Measurements from ENCODE around the gene SP7. TPM values are rescaled to one million over a fixed set of nuclear protein-coding genes. Genes with fewer than 3 reads are reported as not detected.

The SP7 gene
- total and polyA plus RNA-seq, 10 of the 15 experiments (the other 5 are each of a cell fraction or from before 2014, with no cell fraction given) = 0.05 to 0.11 TPM; not detected in 8

DNA sequence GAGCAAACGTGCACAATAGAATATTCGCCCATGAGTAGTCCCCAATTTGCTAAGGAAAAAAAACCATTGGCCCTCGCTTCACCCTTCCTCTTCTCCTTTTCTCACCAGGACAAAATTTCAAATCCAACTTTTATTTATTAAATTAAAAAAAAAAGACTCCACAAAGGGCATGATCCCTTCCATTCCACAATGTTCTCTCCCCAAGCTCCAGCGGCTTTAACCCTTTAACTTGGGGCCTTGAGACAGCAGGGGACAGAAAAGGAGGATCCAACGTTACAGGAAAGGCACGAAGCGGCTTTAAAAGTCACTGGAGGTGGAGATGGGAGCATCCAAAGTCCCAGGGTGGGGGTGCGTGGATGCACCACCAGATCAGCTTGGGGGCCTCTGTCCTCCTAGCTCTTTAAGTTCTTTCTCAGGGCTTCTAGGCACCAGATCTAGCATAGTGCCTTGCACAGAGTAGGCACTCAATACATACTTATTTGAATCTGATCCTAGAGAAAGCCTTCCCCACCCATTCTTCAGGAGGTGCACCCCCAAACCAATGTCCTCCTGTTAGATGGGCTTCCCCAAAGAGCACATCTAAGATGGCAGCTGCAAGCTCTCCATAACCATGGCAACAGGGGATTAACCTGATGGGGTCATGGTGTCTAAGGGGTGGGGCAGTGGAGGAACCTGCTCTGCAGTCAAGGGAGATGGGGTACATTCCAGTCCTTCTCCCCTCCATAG lies 9.5 kb downstream of the SP7 start:
- TF ChIP-seq TCF3 (IDR thresholded peaks at IDR 0.05; ENCODE audit: borderline replicate concordance, insufficient read depth, low read depth, low read length) (no peak), BMI1 (IDR thresholded peaks at IDR 0.05; ENCODE audit: borderline replicate concordance) (peak; percentile 83), YY1 (IDR thresholded peaks at IDR 0.05; ENCODE audit: low read depth, low read length) (peak; percentile 82)
- Histone ChIP-seq H3K4me3 (no peak overlapping the region), H3K27ac (ENCODE audit: control insufficient read depth, insufficient read depth) (no peak overlapping the region), H3K36me3 (ENCODE audit: control insufficient read depth in 2 of 2, insufficient read depth in 2 of 2, low read length in 1 of 2) (no peaks in the 10 kb centered on the region), H3K4me2 (ENCODE audit: control insufficient read depth, insufficient read depth) (no peak overlapping the region), H3K9ac (ENCODE audit: control insufficient read depth, insufficient read depth, low read length) (no peak overlapping the region), H2AFZ (ENCODE audit: control insufficient read depth, low read depth, low read length) (no peak overlapping the region), H3K9me3 (replicated peaks; ENCODE audit: control insufficient read depth, insufficient read depth, low read length) (no peaks in the 10 kb centered on the region), H4K20me1 (ENCODE audit: control insufficient read depth, insufficient read depth) (no peaks in the 10 kb centered on the region), H3K79me2 (ENCODE audit: control insufficient read depth, insufficient read depth, low read length) (no peaks in the 10 kb centered on the region), H3K27me3 (replicated peaks in 1 of 2; ENCODE audit: control insufficient read depth in 2 of 2, insufficient read depth in 2 of 2, low read length in 1 of 2) (peaks cover 0 to 1% of the 10 kb centered on the region in 2 experiments; a peak in 2 of 4 replicates), H3K4me1 (ENCODE audit: control insufficient read depth, insufficient read depth, low read length) (peaks cover 17% of the 10 kb centered on the region; the same call in 1 of the 2 replicates)
- BruUV-seq (replicated peaks) = no TSS peak
- no peak for ATAC-seq
- ChIA-PET SMC1A (ENCODE audit: uncharacterized antibody, unreplicated experiment) (interaction anchor here (0.9 to 9.8 kb wide), 7 partner anchors 12 to 182 kb away, joined by 3 to 123 read pairs (median 8); no protein-coding TSS in a partner anchor), POLR2A (interaction anchor here (0.8 to 5.0 kb wide), 4 partner anchors 12 to 18 kb away, joined by 3 to 41 read pairs (median 4); no protein-coding TSS in a partner anchor), RAD21 (ENCODE audit: unreplicated experiment) (interaction anchor here (0.6 to 6.3 kb wide), 10 partner anchors 18 to 182 kb away, joined by 3 to 118 read pairs (median 4); partner anchors contain the start of genes PFDN5 and TARBP2), CTCF (interaction anchor here (0.9 to 15.1 kb wide), 14 partner anchors 20 to 183 kb away, joined by 3 to 240 read pairs (median 6); partner anchors contain the start of genes AMHR2, MYG1, PFDN5 and SP1)
- intact Hi-C loops (cut with micrococcal nuclease; ENCODE audit: unreplicated experiment) = no loop called here
- 95% methylated on average over 8 of the region's 8 CpGs for WGBS (ENCODE audit: insufficient coverage, insufficient replicate concordance, low lambda C conversion rate, missing lambda C conversion rate)
- in situ Hi-C loops (cut with MboI) = no loop called here
- no peak for DNase-seq (ENCODE audit: low read depth, low spot score)
- no peak for FAIRE-seq

DNA sequence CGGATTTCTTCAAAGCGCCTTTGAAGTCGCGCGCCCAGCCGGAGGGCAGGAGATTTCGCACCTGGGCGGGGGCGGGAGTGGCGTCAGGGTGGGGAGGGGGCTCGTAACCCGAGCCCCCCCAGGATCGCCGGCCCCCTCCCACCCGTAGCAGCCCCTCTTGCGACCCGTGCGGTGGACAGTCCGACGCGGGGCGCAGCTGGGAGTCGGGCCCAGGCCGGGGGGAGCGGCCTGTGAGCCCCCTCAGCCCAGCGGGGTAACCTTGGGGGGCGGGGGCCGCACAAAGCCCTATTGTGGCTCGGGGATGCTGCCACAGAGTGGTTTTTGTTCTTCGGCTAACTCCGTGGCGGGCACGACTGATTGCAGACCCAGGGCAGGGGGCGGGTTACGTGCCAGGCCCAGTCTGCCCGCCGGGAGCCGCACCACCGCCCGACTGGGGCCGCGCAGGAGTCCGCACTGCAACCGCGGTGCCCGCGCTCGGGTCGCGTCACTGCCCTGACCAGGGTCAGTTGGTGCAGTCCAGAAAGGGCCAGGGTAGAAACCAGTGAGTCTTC lies 10.6 kb downstream of the SP7 start:
- FAIRE-seq (no peak), DNase-seq (ENCODE audit: low read depth, low spot score) (no peak), ATAC-seq (peak; percentile 7)
- Histone ChIP-seq H3K4me3 (peak overlapping the region; percentile 93), H2AFZ (ENCODE audit: control insufficient read depth, low read depth, low read length) (peak overlapping the region; percentile 31), H3K4me1 (ENCODE audit: control insufficient read depth, insufficient read depth, low read length) (peaks cover 18% of the 10 kb centered on the region; the same call in 1 of the 2 replicates), H3K9me3 (replicated peaks; ENCODE audit: control insufficient read depth, insufficient read depth, low read length) (no peaks in the 10 kb centered on the region), H3K36me3 (ENCODE audit: control insufficient read depth in 2 of 2, insufficient read depth in 2 of 2, low read length in 1 of 2) (no peaks in the 10 kb centered on the region), H4K20me1 (ENCODE audit: control insufficient read depth, insufficient read depth) (no peaks in the 10 kb centered on the region), H3K27me3 (replicated peaks in 1 of 2; ENCODE audit: control insufficient read depth in 2 of 2, insufficient read depth in 2 of 2, low read length in 1 of 2) (peaks cover 0 to 1% of the 10 kb centered on the region in 2 experiments; a peak in 2 of 4 replicates), H3K79me2 (ENCODE audit: control insufficient read depth, insufficient read depth, low read length) (peaks cover 4% of the 10 kb centered on the region), H3K9ac (ENCODE audit: control insufficient read depth, insufficient read depth, low read length) (peak overlapping the region; percentile 80), H3K27ac (ENCODE audit: control insufficient read depth, insufficient read depth) (peak overlapping the region; percentile 87), H3K4me2 (ENCODE audit: control insufficient read depth, insufficient read depth) (peak overlapping the region; percentile 94)
- RAD21 ChIA-PET (ENCODE audit: unreplicated experiment) = interaction anchor here (0.7 to 6.3 kb wide), 12 partner anchors 10 to 259 kb away, joined by 3 to 118 read pairs (median 6); partner anchors contain the start of gene TARBP2
- POLR2A ChIA-PET = interaction anchor here (0.9 to 5.0 kb wide), 6 partner anchors 19 to 129 kb away, joined by 3 to 41 read pairs (median 6); partner anchors contain the start of gene PFDN5
- intact Hi-C loops (cut with micrococcal nuclease; ENCODE audit: unreplicated experiment) (loop anchor here (2.0 kb wide), 1 partner anchor 183 kb away; no protein-coding TSS in a partner anchor), in situ Hi-C loops (cut with MboI) (no loop called here)
- SMC1A ChIA-PET (ENCODE audit: uncharacterized antibody, unreplicated experiment) = interaction anchor here (0.5 to 9.8 kb wide), 12 partner anchors 15 to 183 kb away, joined by 3 to 123 read pairs (median 4); partner anchors contain the start of genes SP1 and TARBP2
- WGBS (ENCODE audit: insufficient coverage, insufficient replicate concordance, low lambda C conversion rate, missing lambda C conversion rate) = 5% methylated on average over 25 of the region's 50 CpGs
- no TSS peak for BruUV-seq (replicated peaks)
- CTCF ChIA-PET = interaction anchor here (0.6 to 15.1 kb wide), 17 partner anchors 8 to 184 kb away, joined by 3 to 240 read pairs (median 5); partner anchors contain the start of genes AMHR2, ESPL1, MYG1 and PFDN5
- no peak for TF ChIP-seq EZH2 (IDR thresholded peaks at IDR 0.05; ENCODE audit: borderline replicate concordance, control insufficient read depth, low read depth, low read length)
- TF ChIP-seq SRF (IDR thresholded peaks at IDR 0.05; ENCODE audit: low read depth in 2 of 2, low read length in 2 of 2) = no peak
- peak; percentile 17; the same call in 1 of the 2 replicates for TF ChIP-seq LARP7 (IDR thresholded peaks at IDR 0.05)
- peak; percentile 72 for TF ChIP-seq GATAD2B (conservative IDR thresholded peaks at IDR 0.05; ENCODE audit: low read depth)
- TF ChIP-seq, protein P1, sequence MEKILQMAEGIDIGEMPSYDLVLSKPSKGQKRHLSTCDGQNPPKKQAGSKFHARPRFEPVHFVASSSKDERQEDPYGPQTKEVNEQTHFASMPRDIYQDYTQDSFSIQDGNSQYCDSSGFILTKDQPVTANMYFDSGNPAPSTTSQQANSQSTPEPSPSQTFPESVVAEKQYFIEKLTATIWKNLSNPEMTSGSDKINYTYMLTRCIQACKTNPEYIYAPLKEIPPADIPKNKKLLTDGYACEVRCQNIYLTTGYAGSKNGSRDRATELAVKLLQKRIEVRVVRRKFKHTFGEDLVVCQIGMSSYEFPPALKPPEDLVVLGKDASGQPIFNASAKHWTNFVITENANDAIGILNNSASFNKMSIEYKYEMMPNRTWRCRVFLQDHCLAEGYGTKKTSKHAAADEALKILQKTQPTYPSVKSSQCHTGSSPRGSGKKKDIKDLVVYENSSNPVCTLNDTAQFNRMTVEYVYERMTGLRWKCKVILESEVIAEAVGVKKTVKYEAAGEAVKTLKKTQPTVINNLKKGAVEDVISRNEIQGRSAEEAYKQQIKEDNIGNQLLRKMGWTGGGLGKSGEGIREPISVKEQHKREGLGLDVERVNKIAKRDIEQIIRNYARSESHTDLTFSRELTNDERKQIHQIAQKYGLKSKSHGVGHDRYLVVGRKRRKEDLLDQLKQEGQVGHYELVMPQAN (conservative IDR thresholded peaks at IDR 0.05) = 0 out of 2 replicates have a peak, but pooled peaks have one; percentile 24
- TF ChIP-seq NR2F1 (conservative IDR thresholded peaks at IDR 0.05) = peak; percentile 24; the same call in 1 of the 2 replicates
- TF ChIP-seq MYC (IDR thresholded peaks at IDR 0.05; ENCODE audit: insufficient read depth, insufficient read length, insufficient replicate concordance, low read length, severe bottlenecking) = no peak
- no peak for TF ChIP-seq POLR2AphosphoS2 (IDR thresholded peaks at IDR 0.05; ENCODE audit: low read depth, low read length)
- TF ChIP-seq IKZF1 (conservative IDR thresholded peaks at IDR 0.05) = peak; percentile 19; the same call in 1 of the 2 replicates
